NAMALWA (cell line): ENCODE results near the gene MACROD2.

ENCODE experiments used
- DNase-seq: peaks from one replicate; pipeline ENCODE4 v3.0.0-alpha.2; 2015; ENCODE audit warnings: low spot score

The MACROD2 gene

GRCh38 chr20:15593081-15593480, 1597.8 kb downstream of the MACROD2 start:
- DNase-seq, result no peak

DNA sequence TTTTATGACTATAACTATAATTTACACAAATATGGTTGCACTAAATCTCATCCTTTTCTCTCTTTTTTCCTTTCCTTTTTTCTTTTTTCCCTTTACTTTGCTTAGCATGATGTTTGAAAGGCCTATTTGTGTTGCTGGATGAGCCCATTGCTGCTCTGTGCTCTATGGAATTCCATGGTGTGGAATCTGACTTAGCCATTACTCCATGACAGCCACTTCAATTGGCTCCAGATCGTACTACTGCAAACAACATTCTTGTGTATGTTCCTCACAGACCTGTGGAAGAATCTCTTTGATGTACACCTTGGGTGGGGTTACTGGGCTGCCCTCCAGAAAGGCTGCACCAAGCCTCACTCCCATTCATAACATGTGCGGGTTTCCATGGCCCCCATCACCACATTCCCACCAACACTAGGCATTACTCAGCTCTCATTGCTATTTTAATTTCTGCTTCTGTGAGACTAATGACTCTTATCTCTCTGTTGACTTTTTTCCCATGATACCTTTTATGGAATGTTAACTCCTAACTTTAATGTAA, 1598.9 kb downstream of the MACROD2 start:
- no peak for DNase-seq

GRCh38 chr20:15596220-15596890, 1601.0 kb downstream of the MACROD2 start:
- no peak for DNase-seq

- DNase-seq, result no peak
Observed at GRCh38 chr20:15597306-15597705, 1602.0 kb downstream of the MACROD2 start.

DNA sequence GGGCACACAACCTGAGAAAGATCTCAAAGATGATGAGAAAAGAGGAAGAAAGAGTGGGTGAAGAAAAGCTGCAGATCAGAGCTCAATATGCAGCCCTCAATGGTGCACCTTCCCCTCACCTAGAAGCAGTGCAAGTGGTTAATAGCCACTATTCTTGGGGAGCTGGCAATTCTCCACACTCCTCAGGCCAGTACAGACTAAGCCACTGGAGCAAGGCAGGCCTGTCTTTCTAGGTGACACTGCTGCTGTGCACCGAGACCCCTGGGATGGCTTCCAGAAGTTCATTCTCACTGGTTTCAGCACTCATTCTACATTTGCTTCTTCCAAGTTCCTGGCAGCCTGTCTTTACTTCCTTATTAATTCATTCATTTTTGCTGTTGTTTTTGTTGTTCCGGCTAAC, 1604.6 kb downstream of the MACROD2 start:
- DNase-seq, result no peak

- DNase-seq, result no peak
Observed at GRCh38 chr20:15600565-15600964, 1605.2 kb downstream of the MACROD2 start.

GRCh38 chr20:15603506-15603905, 1608.2 kb downstream of the MACROD2 start:
- no peak for DNase-seq

DNA sequence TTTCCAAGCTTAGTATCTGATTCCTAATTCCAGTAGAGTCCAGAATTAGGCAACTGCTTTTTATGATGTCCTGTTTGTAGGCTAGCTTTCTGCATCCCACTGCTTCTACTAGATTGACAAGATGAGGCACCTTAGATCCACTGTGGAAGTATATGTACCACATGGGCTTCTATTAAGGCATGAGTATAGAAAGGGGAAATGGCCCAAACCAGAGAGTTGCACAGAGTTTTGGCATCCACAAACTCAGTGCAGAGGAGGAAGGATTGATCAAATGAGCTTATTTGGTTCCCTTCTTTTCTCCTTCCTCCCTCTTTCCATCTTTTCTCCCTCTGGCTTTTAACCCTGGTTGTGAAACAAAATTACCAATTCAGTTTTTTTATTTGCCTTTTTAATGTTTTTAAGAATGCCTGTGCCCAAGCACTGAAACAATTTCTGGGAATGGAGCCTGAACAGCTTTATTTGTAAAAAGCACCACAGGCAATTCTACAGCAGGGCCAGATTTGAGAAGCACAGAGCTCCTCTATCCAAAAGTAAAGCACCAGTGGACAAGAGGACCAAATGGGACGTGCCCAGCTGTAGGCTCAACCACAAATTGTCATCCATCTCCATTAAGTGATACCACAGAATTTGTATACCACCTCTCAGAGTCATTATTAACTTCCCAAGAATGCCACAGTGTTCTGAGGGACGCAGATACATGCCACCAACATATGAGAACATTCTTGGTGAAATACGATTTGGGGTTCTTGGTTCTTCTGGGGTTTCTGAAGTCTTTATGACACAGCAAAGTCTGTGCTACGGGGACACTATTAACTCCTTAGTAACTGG, 1608.9 kb downstream of the MACROD2 start:
- DNase-seq, result no peak

GRCh38 chr20:15609921-15610320, 1614.6 kb downstream of the MACROD2 start:
- no peak for DNase-seq

GRCh38 chr20:15610787-15611186, 1615.5 kb downstream of the MACROD2 start:
- no peak for DNase-seq

GRCh38 chr20:15611541-15611940, 1616.2 kb downstream of the MACROD2 start:
- no peak for DNase-seq

- DNase-seq, result no peak
Observed at GRCh38 chr20:15612198-15612597, 1616.9 kb downstream of the MACROD2 start.

- DNase-seq, result no peak
Observed at GRCh38 chr20:15612769-15613168, 1617.5 kb downstream of the MACROD2 start.

- DNase-seq, result no peak
Observed at GRCh38 chr20:15613530-15613929, 1618.2 kb downstream of the MACROD2 start.

DNA sequence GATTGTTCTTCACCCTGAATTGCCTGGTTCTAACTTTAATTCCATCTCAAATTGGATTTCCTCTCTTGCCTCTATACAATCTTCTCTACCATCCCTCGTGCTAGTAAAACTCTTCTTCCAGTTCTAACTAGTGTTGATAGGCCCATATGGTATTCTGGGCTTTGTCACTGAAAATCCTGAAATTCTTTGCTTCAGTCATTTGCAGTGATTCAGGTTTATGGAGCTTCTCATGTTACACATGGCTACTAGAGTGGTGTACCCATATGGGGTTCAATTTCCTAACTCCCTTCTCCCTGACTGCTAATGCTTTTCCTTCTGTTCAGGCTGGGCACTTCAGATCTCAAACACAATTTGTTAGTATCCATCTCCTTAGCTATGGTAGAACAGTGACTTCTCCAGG, 1621.3 kb downstream of the MACROD2 start:
- no peak for DNase-seq

- DNase-seq, result no peak
Observed at GRCh38 chr20:15618110-15618509, 1622.8 kb downstream of the MACROD2 start.

DNA sequence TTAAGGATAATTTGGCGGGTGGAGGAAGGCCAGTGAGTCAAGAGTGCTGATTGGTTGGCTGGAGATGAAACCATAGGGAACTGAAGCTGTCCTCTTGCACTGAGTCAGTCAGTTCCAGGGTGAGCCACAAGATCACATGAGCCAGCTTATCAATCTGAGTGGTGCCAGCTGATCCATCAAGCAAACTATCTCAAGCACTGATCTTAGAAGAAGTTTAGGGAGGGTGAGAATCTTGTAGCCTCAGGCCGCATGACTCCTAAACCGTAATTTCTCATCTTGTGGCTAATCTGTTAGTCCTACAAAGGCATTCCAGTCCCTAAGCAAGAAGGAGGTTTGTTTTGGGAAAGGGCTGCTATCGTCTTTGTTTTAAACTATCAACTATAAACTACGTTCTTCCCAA, 1623.6 kb downstream of the MACROD2 start:
- DNase-seq, result no peak

DNA sequence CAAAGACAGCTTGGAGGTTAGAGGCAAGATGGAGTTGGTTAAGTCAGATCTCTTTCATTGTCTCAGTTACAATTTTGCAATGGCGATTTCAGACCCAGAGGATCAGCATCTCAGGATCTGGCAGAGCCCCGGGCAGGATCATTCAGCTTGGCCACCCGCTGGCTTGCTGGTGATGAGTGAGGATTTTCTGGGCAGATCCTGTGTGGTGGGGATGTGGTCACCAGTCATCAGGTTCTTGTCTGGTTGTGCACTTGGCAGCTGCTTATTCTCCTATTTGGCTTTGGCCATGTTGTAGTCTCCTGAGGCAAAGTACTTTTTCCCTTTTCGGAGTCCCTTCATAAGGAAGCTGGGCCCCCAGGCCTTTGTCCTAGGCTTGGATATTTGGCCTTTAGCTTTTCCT, 1624.0 kb downstream of the MACROD2 start:
- no peak for DNase-seq

DNA sequence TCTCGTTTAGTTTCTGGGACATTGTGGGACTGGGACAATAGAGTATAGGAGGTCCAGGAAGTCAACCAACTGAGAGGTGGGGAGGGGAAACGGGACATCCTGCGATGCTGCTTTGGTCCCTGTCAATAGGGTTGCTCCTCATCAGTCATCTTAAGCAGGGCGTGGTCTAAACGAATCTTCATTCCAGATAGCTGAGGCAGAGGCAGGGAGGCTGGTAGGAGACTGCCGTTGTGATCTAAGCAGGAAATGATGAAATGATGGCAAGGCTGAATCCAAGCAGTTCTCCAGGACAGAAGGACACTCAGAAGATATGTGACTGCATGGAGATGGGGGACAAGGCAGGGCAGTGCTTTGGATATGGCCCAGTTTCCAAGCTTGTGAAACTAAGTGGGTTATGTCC, 1624.5 kb downstream of the MACROD2 start:
- no peak for DNase-seq

DNA sequence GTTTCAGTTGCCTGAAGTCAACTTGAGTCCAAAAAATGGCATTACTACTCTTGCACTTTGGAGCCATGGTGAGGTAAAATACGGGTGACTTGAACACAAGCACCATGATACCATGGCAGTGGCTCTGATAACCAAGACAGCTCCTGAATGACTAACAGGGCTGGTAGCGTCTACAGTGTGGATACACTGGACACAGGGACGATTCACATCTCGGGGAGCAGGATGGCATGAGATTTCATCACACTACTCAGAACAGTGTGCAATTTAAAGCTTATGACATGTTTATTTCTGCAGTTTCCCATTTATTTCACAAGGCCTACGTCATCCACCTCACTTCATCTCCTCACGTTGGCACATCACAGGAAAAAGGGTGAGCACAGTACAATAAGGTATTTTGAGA, 1627.1 kb downstream of the MACROD2 start:
- DNase-seq, result no peak

DNA sequence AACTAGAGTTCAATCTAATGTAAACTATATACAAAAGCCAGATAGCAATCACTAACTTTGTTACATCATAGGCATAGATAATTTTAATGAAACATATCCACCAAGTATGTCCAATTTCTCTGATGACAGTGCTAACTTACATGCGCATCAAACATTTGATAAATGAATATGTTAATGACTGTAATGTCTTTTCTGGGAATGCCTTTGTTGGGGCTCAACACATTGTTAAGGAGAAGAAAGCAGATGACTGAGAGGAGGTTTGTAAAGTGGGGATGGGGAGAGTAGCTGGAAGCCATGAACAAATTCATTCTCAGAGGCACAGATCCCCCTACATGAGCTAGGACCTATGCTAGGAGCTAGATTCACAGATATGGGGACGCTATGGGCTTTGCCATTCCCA, 1627.9 kb downstream of the MACROD2 start:
- no peak for DNase-seq

DNA sequence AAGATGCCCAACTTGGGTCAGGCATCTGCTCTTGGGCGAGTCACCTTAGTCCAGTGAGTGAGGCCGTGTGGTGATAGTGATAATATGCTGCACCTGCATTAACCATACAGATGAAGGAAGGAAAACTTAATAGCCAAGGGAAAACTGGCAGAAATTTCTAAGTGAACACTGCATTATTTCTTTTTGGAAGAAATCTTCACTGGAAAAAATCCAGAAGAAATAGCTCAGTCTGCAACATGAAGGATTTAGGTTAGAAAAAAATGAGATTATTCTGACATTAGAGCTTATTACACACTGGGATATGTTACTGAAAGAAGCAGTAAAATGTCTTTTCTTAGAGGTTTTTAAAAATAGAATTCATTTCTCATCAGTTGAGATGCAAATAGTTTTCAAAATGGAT, 1630.7 kb downstream of the MACROD2 start:
- DNase-seq, result no peak

DNA sequence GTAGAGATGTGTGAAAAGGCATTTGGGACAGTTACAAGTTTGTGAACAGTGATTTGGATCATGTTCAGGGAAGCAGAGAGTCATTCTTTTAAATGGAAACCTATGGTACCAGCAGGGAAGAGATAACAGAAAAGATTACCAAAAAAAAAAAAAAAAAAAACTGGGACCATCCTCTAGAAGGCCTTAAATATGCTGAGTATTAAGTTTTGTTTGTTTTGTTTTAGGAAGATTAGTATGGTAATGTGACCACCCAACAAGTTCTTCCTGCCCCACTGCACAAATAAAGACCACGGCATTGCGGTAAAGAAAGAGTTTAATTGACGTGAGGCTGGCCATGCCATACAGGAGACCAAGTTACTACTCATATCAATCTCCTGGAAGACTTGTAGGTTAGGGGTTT, 1631.8 kb downstream of the MACROD2 start:
- DNase-seq, result no peak
